Measurements from ENCODE around the gene GNAS-AS1. TPM values are rescaled to one million over a fixed set of nuclear protein-coding genes. Genes with fewer than 3 reads are reported as not detected.
A peak's percentile ranks its signal among the peaks of the same experiment; 100 is the strongest.

GNAS-AS1 gene
- polyA plus RNA-seq, 1 donor from 2014 or later: not detected

GRCh38 chr20:58808271-58809046, 42.2 kb downstream of the GNAS-AS1 start:
- Mint-ChIP-seq H3K9me3 (peaks cover 0 to 7% (median 2%) of the 10 kb centered on the region in 3 donors), H3K4me3 (no peak overlapping the region), H3K4me1 (no peaks in the 10 kb centered on the region), H3K36me3 (no peaks in the 10 kb centered on the region), H3K27ac (no peak overlapping the region), H3K27me3 (peaks cover 30% of the 10 kb centered on the region)

GRCh38 chr20:58807801-58808200, 42.9 kb downstream of the GNAS-AS1 start:
- Mint-ChIP-seq H3K4me1 (no peaks in the 10 kb centered on the region), H3K9me3 (peaks cover 0 to 5% (median 0%) of the 10 kb centered on the region in 3 donors), H3K27ac (no peak overlapping the region), H3K4me3 (no peak overlapping the region), H3K27me3 (peaks cover 29% of the 10 kb centered on the region), H3K36me3 (no peaks in the 10 kb centered on the region)

GRCh38 chr20:58803533-58803932, 47.2 kb downstream of the GNAS-AS1 start:
- no peak overlapping the region for H3K27ac Mint-ChIP-seq
- H3K4me3 Mint-ChIP-seq: no peak overlapping the region
- no peaks in the 10 kb centered on the region for H3K9me3 Mint-ChIP-seq
- no peaks in the 10 kb centered on the region for H3K4me1 Mint-ChIP-seq
- H3K36me3 Mint-ChIP-seq: no peaks in the 10 kb centered on the region
- peaks cover 16% of the 10 kb centered on the region for H3K27me3 Mint-ChIP-seq

- H3K36me3 Mint-ChIP-seq: no peaks in the 10 kb centered on the region
- H3K27me3 Mint-ChIP-seq: peaks cover 13% of the 10 kb centered on the region
- no peak overlapping the region for H3K4me3 Mint-ChIP-seq
- H3K27ac Mint-ChIP-seq: no peak overlapping the region
- no peaks in the 10 kb centered on the region for H3K4me1 Mint-ChIP-seq
- no peaks in the 10 kb centered on the region for H3K9me3 Mint-ChIP-seq
Observed at GRCh38 chr20:58802061-58802460, 48.6 kb downstream of the GNAS-AS1 start.

GRCh38 chr20:58800134-58800871, 50.4 kb downstream of the GNAS-AS1 start:
- Mint-ChIP-seq H3K4me3 (no peak overlapping the region), H3K27ac (no peak overlapping the region), H3K27me3 (peaks cover 16% of the 10 kb centered on the region), H3K9me3 (no peaks in the 10 kb centered on the region), H3K4me1 (peaks cover 0 to 2% (median 0%) of the 10 kb centered on the region in 3 donors), H3K36me3 (no peaks in the 10 kb centered on the region)

GRCh38 chr20:58797371-58798338, 53.0 kb downstream of the GNAS-AS1 start:
- no peak overlapping the region for H3K27ac Mint-ChIP-seq
- no peaks in the 10 kb centered on the region for H3K9me3 Mint-ChIP-seq
- H3K4me1 Mint-ChIP-seq: peaks cover 0 to 2% (median 0%) of the 10 kb centered on the region in 3 donors
- peaks cover 9% of the 10 kb centered on the region for H3K27me3 Mint-ChIP-seq
- no peak overlapping the region for H3K4me3 Mint-ChIP-seq
- no peaks in the 10 kb centered on the region for H3K36me3 Mint-ChIP-seq

- Mint-ChIP-seq H3K27ac (no peak overlapping the region), H3K27me3 (peaks cover 10% of the 10 kb centered on the region), H3K4me3 (no peak overlapping the region), H3K9me3 (no peaks in the 10 kb centered on the region), H3K4me1 (peaks cover 0 to 2% (median 0%) of the 10 kb centered on the region in 3 donors), H3K36me3 (no peaks in the 10 kb centered on the region)
Observed at GRCh38 chr20:58795923-58796245, 54.8 kb downstream of the GNAS-AS1 start.

- peaks cover 0 to 4% (median 0%) of the 10 kb centered on the region in 3 donors for H3K4me1 Mint-ChIP-seq
- no peaks in the 10 kb centered on the region for H3K36me3 Mint-ChIP-seq
- peaks cover 10% of the 10 kb centered on the region for H3K27me3 Mint-ChIP-seq
- no peak overlapping the region for H3K27ac Mint-ChIP-seq
- H3K4me3 Mint-ChIP-seq: no peak overlapping the region
- no peaks in the 10 kb centered on the region for H3K9me3 Mint-ChIP-seq
Observed at GRCh38 chr20:58795181-58795922, 55.4 kb downstream of the GNAS-AS1 start.

GRCh38 chr20:58794510-58795180, 56.1 kb downstream of the GNAS-AS1 start:
- no peaks in the 10 kb centered on the region for H3K36me3 Mint-ChIP-seq
- peaks cover 9% of the 10 kb centered on the region for H3K27me3 Mint-ChIP-seq
- H3K4me3 Mint-ChIP-seq: no peak overlapping the region
- peaks cover 0 to 4% (median 0%) of the 10 kb centered on the region in 3 donors for H3K4me1 Mint-ChIP-seq
- H3K9me3 Mint-ChIP-seq: no peaks in the 10 kb centered on the region
- no peak overlapping the region for H3K27ac Mint-ChIP-seq

GRCh38 chr20:58793512-58794420, 56.9 kb downstream of the GNAS-AS1 start:
- H3K4me1 Mint-ChIP-seq: peaks cover 0 to 4% (median 0%) of the 10 kb centered on the region in 3 donors
- H3K27ac Mint-ChIP-seq: no peak overlapping the region
- no peaks in the 10 kb centered on the region for H3K36me3 Mint-ChIP-seq

GRCh38 chr20:58792426-58792825, 58.3 kb downstream of the GNAS-AS1 start:
- H3K27ac Mint-ChIP-seq: no peak overlapping the region
- H3K36me3 Mint-ChIP-seq: no peaks in the 10 kb centered on the region
- H3K4me3 Mint-ChIP-seq: no peak overlapping the region
- H3K9me3 Mint-ChIP-seq: no peaks in the 10 kb centered on the region
- H3K4me1 Mint-ChIP-seq: peaks cover 0 to 4% (median 0%) of the 10 kb centered on the region in 3 donors
- H3K27me3 Mint-ChIP-seq: peaks cover 23% of the 10 kb centered on the region

More at GRCh38 chr20:58793512-58794420, 56.9 kb downstream of the GNAS-AS1 start:
- H3K27me3 Mint-ChIP-seq: peaks cover 12% of the 10 kb centered on the region
- no peaks in the 10 kb centered on the region for H3K9me3 Mint-ChIP-seq
- no peak overlapping the region for H3K4me3 Mint-ChIP-seq

GRCh38 chr20:58791286-58791685, 59.4 kb downstream of the GNAS-AS1 start:
- peaks cover 21% of the 10 kb centered on the region for H3K27me3 Mint-ChIP-seq
- peaks cover 0 to 4% (median 0%) of the 10 kb centered on the region in 3 donors for H3K4me1 Mint-ChIP-seq
- no peaks in the 10 kb centered on the region for H3K9me3 Mint-ChIP-seq
- no peaks in the 10 kb centered on the region for H3K36me3 Mint-ChIP-seq
- H3K4me3 Mint-ChIP-seq: no peak overlapping the region
- H3K27ac Mint-ChIP-seq: no peak overlapping the region

GRCh38 chr20:58790454-58790853, 60.2 kb downstream of the GNAS-AS1 start:
- H3K4me1 Mint-ChIP-seq: peaks cover 0 to 2% (median 0%) of the 10 kb centered on the region in 3 donors
- H3K36me3 Mint-ChIP-seq: no peaks in the 10 kb centered on the region
- H3K27me3 Mint-ChIP-seq: peaks cover 18% of the 10 kb centered on the region
- no peaks in the 10 kb centered on the region for H3K9me3 Mint-ChIP-seq
- no peak overlapping the region for H3K27ac Mint-ChIP-seq
- peak overlapping the region in 1 of 4 donors; percentile 63 for H3K4me3 Mint-ChIP-seq

Measured in IgD-negative memory B cell (primary cell).